Natural killer cell (primary cell): Measurements from ENCODE around the gene ARF3. TPM values are rescaled to one million over a fixed set of nuclear protein-coding genes. Genes with fewer than 3 reads are reported as not detected.
A peak's percentile ranks its signal among the peaks of the same experiment; 100 is the strongest.

Source experiments
- ATAC-seq, 3 donors: fragments of 150-1000 bp in 2 of 3; fragments of 200-7000 bp in 1 of 3; cut with Tn5 transposase; 1 replicate in 1 of 3; 2 replicates in 2 of 3; pipeline ENCODE4 v1.10.0; 2021; ENCODE audit warnings: mild to moderate bottlenecking in 2 of 3, moderate library complexity in 2 of 3
- DNase-seq, 2 donors: peaks; one replicate each; pipeline versions ENCODE4 v3.0.0 to v3.0.0-alpha.2; 2013 to 2021; ENCODE audit warnings: mixed read lengths in 1 of 2
- H3K27ac ChIP-seq: one replicate; pipeline ENCODE4 v1.5.1; 2013; ENCODE audit warnings: mild to moderate bottlenecking, low read length
- H3K27me3 ChIP-seq: one replicate; pipeline ENCODE4 v1.6.1; 2013; ENCODE audit warnings: low read length; ENCODE audit not compliant: control insufficient read depth, insufficient read depth
- H3K36me3 ChIP-seq: one replicate; pipeline ENCODE4 v1.6.1; 2013; ENCODE audit warnings: low read length; ENCODE audit not compliant: control insufficient read depth, insufficient read depth
- H3K4me1 ChIP-seq: one replicate; pipeline ENCODE4 v1.6.1; 2013; ENCODE audit warnings: low read length; ENCODE audit not compliant: control insufficient read depth, insufficient read depth
- H3K4me3 ChIP-seq: one replicate; pipeline ENCODE4 v1.5.1; 2013; ENCODE audit warnings: low read length
- H3K9me3 ChIP-seq: one replicate; pipeline ENCODE4 v1.6.1; 2013; ENCODE audit warnings: low read length; ENCODE audit not compliant: control insufficient read depth, insufficient read depth
- H3K27ac Mint-ChIP-seq, 2 donors: one replicate each; pipeline ENCODE4 v1.8.0; 2022; ENCODE audit warnings: mild to moderate bottlenecking in 2 of 2, mixed read lengths in 2 of 2, moderate library complexity in 1 of 2
- H3K27me3 Mint-ChIP-seq, 2 donors: one replicate each; pipeline ENCODE4 v1.8.0; 2022; ENCODE audit warnings: low read depth in 2 of 2, mixed read lengths in 2 of 2
- H3K36me3 Mint-ChIP-seq: one replicate; pipeline ENCODE4 v1.8.0; 2022; ENCODE audit warnings: mixed read lengths
- H3K4me1 Mint-ChIP-seq, 2 donors: one replicate each; pipeline ENCODE4 v1.8.0; 2022; ENCODE audit warnings: mixed read lengths in 2 of 2
- H3K4me3 Mint-ChIP-seq: one replicate; pipeline ENCODE4 v1.8.0; 2022; ENCODE audit warnings: mild to moderate bottlenecking, moderate library complexity, mixed read lengths
- H3K9me3 Mint-ChIP-seq, 2 donors: one replicate each; pipeline ENCODE4 v1.8.0; 2022; ENCODE audit warnings: mixed read lengths in 2 of 2
- WGBS: methylation state at CpG from one replicate; pipeline ENCODE4 v1.1.7; 2013; ENCODE audit warnings: missing lambda C conversion rate; ENCODE audit not compliant: insufficient coverage; 5-methylcytosine and 5-hydroxymethylcytosine counted together
- intact Hi-C: fragments of 100-400 bp; cut with micrococcal nuclease; formaldehyde crosslinking; loops from one replicate; pipeline ENCODE4 v1.14.2; 2022
- total RNA-seq, 4 donors: library from RNA; stranded (reverse); fragments of 120-200 nt in 1 of 4; gene quantifications; one replicate each; pipeline versions ENCODE4 v1.2.3 to v1.2.4, GENCODE V29; 2013 to 2022
- TF ChIP-seq, protein P1 (sequence below): fragments of 200-600 bp; IDR thresholded peaks from one replicate; pipeline ENCODE4 v1.8.0; 2022; ENCODE audit warnings: antibody characterized with exemption

ARF3 gene
- total RNA-seq, 3 donors from 2014 or later (not counting 1 experiment from before 2014, with no cell fraction given), result 80.7 to 114 (median 88.4) TPM

DNA sequence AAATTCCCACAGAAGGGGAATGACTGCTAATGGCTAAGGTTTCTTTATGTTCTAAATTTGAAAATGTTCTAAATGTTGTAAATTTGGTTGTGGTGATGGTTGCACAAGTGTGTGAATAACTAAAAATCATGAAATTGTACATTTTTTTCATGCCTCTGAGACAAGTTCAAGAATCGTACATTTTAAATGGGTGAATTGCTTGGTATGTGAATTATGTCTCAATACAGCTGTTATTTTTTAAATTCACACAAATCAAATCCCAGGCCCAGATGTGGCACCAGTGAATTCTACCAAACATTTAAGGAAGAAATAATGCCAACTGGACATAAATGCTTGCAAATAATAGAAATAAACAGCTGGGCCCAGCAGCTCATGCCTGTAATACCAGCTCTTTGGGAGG is 63.0 kb downstream of the ARF3 start:
- H3K9me3 Mint-ChIP-seq, result no peaks in the 10 kb centered on the region
- ATAC-seq (no peak), DNase-seq (no peak)
- H3K27me3 Mint-ChIP-seq, result peaks cover 14 to 24% of the 10 kb centered on the region in 2 donors
- H3K36me3 Mint-ChIP-seq, result no peaks in the 10 kb centered on the region
- 100% methylated on average over 1 of the region's 1 CpG for WGBS
- H3K27ac ChIP-seq, result no peak overlapping the region
- peaks cover 9% of the 10 kb centered on the region for H3K4me1 ChIP-seq
- peaks cover 11% of the 10 kb centered on the region for H3K27me3 ChIP-seq
- H3K4me3 Mint-ChIP-seq, result no peak overlapping the region
- TF ChIP-seq, protein P1, sequence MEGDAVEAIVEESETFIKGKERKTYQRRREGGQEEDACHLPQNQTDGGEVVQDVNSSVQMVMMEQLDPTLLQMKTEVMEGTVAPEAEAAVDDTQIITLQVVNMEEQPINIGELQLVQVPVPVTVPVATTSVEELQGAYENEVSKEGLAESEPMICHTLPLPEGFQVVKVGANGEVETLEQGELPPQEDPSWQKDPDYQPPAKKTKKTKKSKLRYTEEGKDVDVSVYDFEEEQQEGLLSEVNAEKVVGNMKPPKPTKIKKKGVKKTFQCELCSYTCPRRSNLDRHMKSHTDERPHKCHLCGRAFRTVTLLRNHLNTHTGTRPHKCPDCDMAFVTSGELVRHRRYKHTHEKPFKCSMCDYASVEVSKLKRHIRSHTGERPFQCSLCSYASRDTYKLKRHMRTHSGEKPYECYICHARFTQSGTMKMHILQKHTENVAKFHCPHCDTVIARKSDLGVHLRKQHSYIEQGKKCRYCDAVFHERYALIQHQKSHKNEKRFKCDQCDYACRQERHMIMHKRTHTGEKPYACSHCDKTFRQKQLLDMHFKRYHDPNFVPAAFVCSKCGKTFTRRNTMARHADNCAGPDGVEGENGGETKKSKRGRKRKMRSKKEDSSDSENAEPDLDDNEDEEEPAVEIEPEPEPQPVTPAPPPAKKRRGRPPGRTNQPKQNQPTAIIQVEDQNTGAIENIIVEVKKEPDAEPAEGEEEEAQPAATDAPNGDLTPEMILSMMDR, result no peak
- no peaks in the 10 kb centered on the region for H3K36me3 ChIP-seq
- peaks cover 0 to 5% of the 10 kb centered on the region in 2 donors for H3K4me1 Mint-ChIP-seq
- intact Hi-C loops, result loop anchor here (5.0 kb wide), 1 partner anchor 142 kb away; no protein-coding TSS in a partner anchor
- no peaks in the 10 kb centered on the region for H3K9me3 ChIP-seq
- no peak overlapping the region for H3K27ac Mint-ChIP-seq
- H3K4me3 ChIP-seq, result no peak overlapping the region

DNA sequence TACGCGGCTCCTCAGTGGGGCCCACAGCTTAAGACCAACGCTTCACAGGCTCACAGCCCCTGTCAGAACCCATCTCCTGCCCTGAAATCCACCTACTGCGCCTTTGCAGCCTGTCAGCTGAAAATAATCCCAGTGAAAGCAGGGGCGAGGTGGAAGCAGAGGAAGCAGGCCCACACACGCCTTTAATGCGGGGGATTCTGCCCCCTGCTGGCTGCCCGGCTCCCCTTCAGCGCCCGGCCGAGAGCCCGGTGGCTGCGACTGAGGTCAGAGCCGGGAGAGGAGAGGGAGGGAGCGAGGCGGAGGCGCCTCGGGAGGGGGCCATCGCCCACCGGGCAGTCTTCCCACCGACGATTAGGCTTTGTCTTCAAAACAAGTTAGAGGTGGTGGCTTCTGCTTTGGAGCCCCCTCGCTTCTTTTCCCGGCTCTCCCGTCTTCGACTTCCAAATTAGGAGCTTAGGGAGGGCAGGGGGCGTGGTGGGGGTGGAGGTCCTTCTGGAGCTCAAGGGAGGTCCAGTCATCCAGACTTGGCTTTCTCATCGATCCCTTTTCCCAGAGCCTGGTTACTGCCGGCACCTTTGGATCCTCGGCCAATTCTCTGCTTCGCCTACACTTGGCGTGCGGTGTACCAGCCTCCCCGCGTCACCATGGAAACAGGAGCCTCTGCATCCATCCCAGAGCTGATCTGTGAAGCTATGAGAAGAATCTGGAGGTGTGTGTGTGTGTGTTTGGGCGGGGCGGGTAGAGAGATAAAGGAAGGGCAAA is 66.4 kb downstream of the ARF3 start:
- no peaks in the 10 kb centered on the region for H3K36me3 ChIP-seq
- ATAC-seq, result peak; percentile 83 to 99 (median 98)
- peaks cover 7 to 18% of the 10 kb centered on the region in 2 donors for H3K27me3 Mint-ChIP-seq
- peaks cover 11% of the 10 kb centered on the region for H3K27me3 ChIP-seq
- no peak overlapping the region for H3K27ac ChIP-seq
- H3K9me3 ChIP-seq, result no peaks in the 10 kb centered on the region
- no peaks in the 10 kb centered on the region for H3K9me3 Mint-ChIP-seq
- peaks cover 9% of the 10 kb centered on the region for H3K4me1 ChIP-seq
- peak; percentile 70 to 86 for DNase-seq
- intact Hi-C loops, result loop anchor here (1.0 to 5.0 kb wide), 2 partner anchors 38 to 139 kb away; no protein-coding TSS in a partner anchor
- H3K27ac Mint-ChIP-seq, result no peak overlapping the region
- TF ChIP-seq, protein P1, result peak; percentile 90
- WGBS, result 11% methylated on average over 37 of the region's 37 CpGs
- H3K4me3 Mint-ChIP-seq, result no peak overlapping the region
- H3K4me3 ChIP-seq, result no peak overlapping the region
- H3K36me3 Mint-ChIP-seq, result no peaks in the 10 kb centered on the region
- H3K4me1 Mint-ChIP-seq, result peaks cover 0 to 5% of the 10 kb centered on the region in 2 donors

DNA sequence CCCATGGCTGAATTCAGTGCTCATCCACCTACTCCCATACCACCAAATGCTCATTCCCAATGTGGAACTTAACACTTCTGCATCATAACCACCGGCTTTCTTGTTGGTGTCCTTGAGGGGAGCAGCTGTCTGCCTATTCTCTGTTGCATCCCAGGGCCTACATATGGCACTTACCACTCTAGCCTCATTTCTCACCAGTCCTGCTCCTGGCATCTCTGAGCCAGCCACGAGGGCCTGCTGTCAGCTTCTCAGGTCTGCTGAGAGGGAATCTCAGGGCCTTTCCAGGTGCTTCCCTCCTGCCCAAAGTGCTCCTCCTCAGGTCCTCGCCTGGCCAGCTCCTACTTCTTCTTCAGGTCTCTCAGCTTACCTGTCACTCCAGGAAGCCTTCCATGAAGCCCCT is 67.6 kb downstream of the ARF3 start:
- H3K36me3 ChIP-seq, result no peaks in the 10 kb centered on the region
- Mint-ChIP-seq H3K27ac (no peak overlapping the region), H3K27me3 (peaks cover 7 to 16% of the 10 kb centered on the region in 2 donors), H3K4me1 (peaks cover 0 to 5% of the 10 kb centered on the region in 2 donors), H3K4me3 (no peak overlapping the region), H3K36me3 (no peaks in the 10 kb centered on the region), H3K9me3 (no peaks in the 10 kb centered on the region)
- H3K27ac ChIP-seq, result no peak overlapping the region
- H3K9me3 ChIP-seq, result no peaks in the 10 kb centered on the region
- H3K4me1 ChIP-seq, result peaks cover 9% of the 10 kb centered on the region
- WGBS, result 87% methylated on average over 3 of the region's 3 CpGs
- H3K27me3 ChIP-seq, result peaks cover 11% of the 10 kb centered on the region
- intact Hi-C loops, result loop anchor here (1.0 to 5.0 kb wide), 2 partner anchors 36 to 137 kb away; no protein-coding TSS in a partner anchor
- H3K4me3 ChIP-seq, result no peak overlapping the region
- TF ChIP-seq, protein P1, result no peak
- DNase-seq (no peak), ATAC-seq (no peak)

Other genes starting within 250 kb of the ARF3 start
- 100 to 1,000 TPM; 119 to 145 (median 120) TPM for gene CCNT1, start 240.8 kb downstream of the ARF3 start, total RNA-seq
- 1 to 10 TPM in 1 of 3 donors, under 1 TPM in 2; 0.20 to 1.1 (median 0.31) TPM for gene ADCY6, start 168.4 kb downstream of the ARF3 start, total RNA-seq
- gene CACNB3, start 139.0 kb downstream of the ARF3 start, total RNA-seq, result 10 to 100 TPM in 2 of 3 donors, 1 to 10 TPM in 1; 7.2 to 12.4 (median 12.2) TPM
- 100 to 1,000 TPM in 2 of 3 donors, 10 to 100 TPM in 1; 96.0 to 123 (median 104) TPM for gene DDX23, start 105.3 kb downstream of the ARF3 start, total RNA-seq
- 1 to 10 TPM; 1.7 to 6.8 (median 5.6) TPM for gene RND1, start 91.6 kb downstream of the ARF3 start, total RNA-seq
- gene FKBP11, start 32.0 kb downstream of the ARF3 start, total RNA-seq, result 100 to 1,000 TPM; 156 to 228 (median 218) TPM
- 1 to 10 TPM; 7.9 to 10.0 (median 8.2) TPM for gene WNT10B, start 14.2 kb upstream of the ARF3 start, total RNA-seq
- gene WNT1, start 20.8 kb upstream of the ARF3 start, total RNA-seq, result 1 to 10 TPM; 1.1 to 2.0 (median 1.7) TPM
- gene DDN, start 41.9 kb upstream of the ARF3 start, total RNA-seq, result 1 to 10 TPM; 1.1 to 3.4 (median 1.4) TPM
- 100 to 1,000 TPM in 1 of 3 donors, 10 to 100 TPM in 2; 76.4 to 100 (median 81.1) TPM for gene PRKAG1, start 61.3 kb upstream of the ARF3 start, total RNA-seq
- gene KMT2D, start 103.3 kb upstream of the ARF3 start, total RNA-seq, result 100 to 1,000 TPM; 164 to 186 (median 182) TPM
- 10 to 100 TPM in 2 of 3 donors, 1 to 10 TPM in 1; 6.3 to 11.6 (median 11.1) TPM for gene RHEBL1, start 112.5 kb upstream of the ARF3 start, total RNA-seq
- under 1 TPM; 0.39 to 0.80 (median 0.45) TPM for gene DHH, start 137.3 kb upstream of the ARF3 start, total RNA-seq
- gene LMBR1L, start 153.4 kb upstream of the ARF3 start, total RNA-seq, result 100 to 1,000 TPM; 262 to 294 (median 271) TPM
- 100 to 1,000 TPM; 147 to 185 (median 178) TPM for gene TUBA1B, start 173.9 kb upstream of the ARF3 start, total RNA-seq
- 100 to 1,000 TPM; 129 to 403 (median 182) TPM for gene TUBA1A, start 231.6 kb upstream of the ARF3 start, total RNA-seq